H9 (cell line): ENCODE measurements around the gene EFCAB6. TPM values are rescaled to one million over a fixed set of nuclear protein-coding genes. Genes with fewer than 3 reads are reported as not detected.

Experiments
- DNase-seq: peaks from one replicate; pipeline ENCODE4 v3.0.0-alpha.2; 2017
- H2AFZ ChIP-seq: one replicate; pipeline ENCODE4 v1.6.1; 2013; ENCODE audit warnings: mild to moderate bottlenecking, low read length, control low read depth, moderate library complexity
- H2AK5ac ChIP-seq: 2 replicates; pipeline ENCODE4 v1.6.1; 2013; ENCODE audit warnings: low read length, control low read depth, mixed read lengths; ENCODE audit not compliant: insufficient read length
- H2BK120ac ChIP-seq: one replicate; pipeline ENCODE4 v1.6.1; 2013; ENCODE audit warnings: low read depth, mild to moderate bottlenecking, low read length, control low read depth, inconsistent platforms; ENCODE audit not compliant: poor library complexity, severe bottlenecking
- H2BK12ac ChIP-seq: 2 replicates; pipeline ENCODE4 v1.6.1; 2013; ENCODE audit warnings: low read length, control low read depth, mixed read lengths, low read depth; ENCODE audit not compliant: insufficient read length
- H2BK15ac ChIP-seq: 2 replicates; pipeline ENCODE4 v1.6.1; 2013; ENCODE audit warnings: low read depth, low read length, control low read depth
- H2BK20ac ChIP-seq: one replicate; pipeline ENCODE4 v1.6.1; 2013; ENCODE audit warnings: low read depth, mild to moderate bottlenecking, low read length, control low read depth, inconsistent platforms; ENCODE audit not compliant: poor library complexity, severe bottlenecking
- H2BK5ac ChIP-seq: 2 replicates; pipeline ENCODE4 v1.6.1; 2013; ENCODE audit warnings: low read length, control low read depth, mixed read lengths; ENCODE audit not compliant: insufficient read length
- H3K14ac ChIP-seq: 2 replicates; pipeline ENCODE4 v1.6.1; 2013; ENCODE audit warnings: low read length, control low read depth; ENCODE audit not compliant: insufficient read depth
- H3K18ac ChIP-seq: 2 replicates; pipeline ENCODE4 v1.6.1; 2013; ENCODE audit warnings: low read depth, mild to moderate bottlenecking, mixed read lengths, low read length, control low read depth; ENCODE audit not compliant: insufficient read length
- H3K23ac ChIP-seq: 2 replicates; pipeline ENCODE4 v1.6.1; 2013; ENCODE audit warnings: low read length, control low read depth, mixed read lengths, low read depth; ENCODE audit not compliant: insufficient read length
- H3K23me2 ChIP-seq: 2 replicates; pipeline ENCODE4 v1.6.1; 2013; ENCODE audit warnings: low read depth, mild to moderate bottlenecking, mixed read lengths, low read length, control low read depth; ENCODE audit not compliant: insufficient read length, poor library complexity, severe bottlenecking
- H3K27ac ChIP-seq: 2 replicates; pipeline ENCODE4 v1.5.1; 2013; ENCODE audit warnings: low read length, control low read depth, mixed read lengths, low read depth; ENCODE audit not compliant: insufficient read length
- H3K27me3 ChIP-seq: 2 replicates; pipeline ENCODE4 v1.6.1; 2013; ENCODE audit warnings: low read length, control low read depth, inconsistent platforms; ENCODE audit not compliant: insufficient read depth
- H3K4ac ChIP-seq: 2 replicates; pipeline ENCODE4 v1.6.1; 2013; ENCODE audit warnings: low read depth, mild to moderate bottlenecking, control low read depth, inconsistent platforms, low read length, moderate library complexity
- H3K4me1 ChIP-seq: 2 replicates; pipeline ENCODE4 v1.6.1; 2013; ENCODE audit warnings: low read length, control low read depth, inconsistent platforms; ENCODE audit not compliant: insufficient read depth
- H3K4me2 ChIP-seq: 2 replicates; pipeline ENCODE4 v1.6.1; 2013; ENCODE audit warnings: low read length, control low read depth, mixed read lengths; ENCODE audit not compliant: insufficient read length, insufficient read depth
- H3K56ac ChIP-seq: 2 replicates; pipeline ENCODE4 v1.6.1; 2013; ENCODE audit warnings: low read depth, mild to moderate bottlenecking, mixed read lengths, low read length, control low read depth; ENCODE audit not compliant: insufficient read length
- H3K79me1 ChIP-seq: 2 replicates; pipeline ENCODE4 v1.6.1; 2013; ENCODE audit warnings: low read depth, mild to moderate bottlenecking, moderate library complexity, low read length, control low read depth, inconsistent platforms; ENCODE audit not compliant: insufficient read depth, poor library complexity, severe bottlenecking
- H3K79me2 ChIP-seq: 2 replicates; pipeline ENCODE4 v1.6.1; 2013; ENCODE audit warnings: low read length, control low read depth, inconsistent platforms; ENCODE audit not compliant: insufficient read depth
- H3K9ac ChIP-seq: 2 replicates; pipeline ENCODE4 v1.6.1; 2013; ENCODE audit warnings: low read length, control low read depth, mixed read lengths; ENCODE audit not compliant: insufficient read length; ENCODE audit errors: extremely low read depth
- H3K9me3 ChIP-seq: one replicate; pipeline ENCODE4 v1.6.1; 2013; ENCODE audit warnings: low read depth, low read length, inconsistent platforms; ENCODE audit not compliant: control insufficient read depth
- H3T11ph ChIP-seq: one replicate; pipeline ENCODE4 v1.6.1; 2013; ENCODE audit warnings: mild to moderate bottlenecking, low read length, control low read depth, inconsistent platforms
- H4K20me1 ChIP-seq: one replicate; pipeline ENCODE4 v1.6.1; 2013; ENCODE audit not compliant: control insufficient read depth, insufficient read length, insufficient read depth
- H4K5ac ChIP-seq: 2 replicates; pipeline ENCODE4 v1.6.1; 2013; ENCODE audit warnings: low read depth, mild to moderate bottlenecking, mixed read lengths, low read length, control low read depth; ENCODE audit not compliant: insufficient read length
- H4K8ac ChIP-seq: replicated peaks from 2 replicates; pipeline ENCODE4 v1.6.1; 2013; ENCODE audit warnings: low read length, control low read depth, mixed read lengths, low read depth; ENCODE audit not compliant: insufficient read length
- H4K91ac ChIP-seq: 2 replicates; pipeline ENCODE4 v1.6.1; 2013; ENCODE audit warnings: low read depth, mild to moderate bottlenecking, moderate library complexity, mixed read lengths, low read length, control low read depth; ENCODE audit not compliant: insufficient read length
- H3K27ac Mint-ChIP-seq, 3 experiments: 2 replicates in 2 of 3; 3 replicates in 1 of 3; pipeline ENCODE4 v1.8.0; 2020 to 2021; ENCODE audit warnings: mixed read lengths in 3 of 3, mild to moderate bottlenecking in 1 of 3, moderate library complexity in 1 of 3
- H3K27me3 Mint-ChIP-seq: 2 replicates; pipeline ENCODE4 v1.8.0; 2021; ENCODE audit warnings: low read depth, mild to moderate bottlenecking, moderate library complexity, mixed read lengths
- H3K36me3 Mint-ChIP-seq, 3 experiments: 2 replicates in 2 of 3; 3 replicates in 1 of 3; pipeline ENCODE4 v1.8.0; 2020 to 2021; ENCODE audit warnings: low read depth in 3 of 3, mixed read lengths in 3 of 3; ENCODE audit not compliant: insufficient read depth in 1 of 3
- H3K4me1 Mint-ChIP-seq, 2 experiments: 2 replicates each; pipeline ENCODE4 v1.8.0; 2020; ENCODE audit warnings: mixed read lengths in 2 of 2
- H3K4me3 Mint-ChIP-seq, 2 experiments: 2 replicates in 1 of 2; 3 replicates in 1 of 2; pipeline ENCODE4 v1.8.0; 2020 to 2021; ENCODE audit warnings: mild to moderate bottlenecking in 2 of 2, mixed read lengths in 2 of 2, moderate library complexity in 1 of 2
- H3K9me3 Mint-ChIP-seq, 2 experiments: 2 replicates in 1 of 2; 3 replicates in 1 of 2; pipeline ENCODE4 v1.8.0; 2020; ENCODE audit warnings: mild to moderate bottlenecking in 2 of 2, mixed read lengths in 2 of 2, moderate library complexity in 1 of 2
- WGBS: extraction: QIAGEN DNeasy Blood & Tissue Kit; methylation state at CpG from one replicate; pipeline ENCODE4 v1.1.7; 2013; ENCODE audit warnings: missing lambda C conversion rate, low lambda C conversion rate, mixed read lengths; ENCODE audit not compliant: insufficient read length; ENCODE audit errors: extremely low coverage; 5-methylcytosine and 5-hydroxymethylcytosine counted together
- total RNA-seq: library from RNA; stranded (reverse); gene quantifications from 2 replicates; pipeline ENCODE4 v1.2.1, GENCODE V29; 2021
- TF ChIP-seq, protein P1 (sequence below): fragments of 200-600 bp; sonication (generic); conservative IDR thresholded peaks from 3 replicates; pipeline ENCODE4 v1.8.0; 2021; ENCODE audit warnings: antibody characterized with exemption, mild to moderate bottlenecking

Gene EFCAB6
- total RNA-seq, 1 experiment from 2014 or later = 0.31 TPM

DNA sequence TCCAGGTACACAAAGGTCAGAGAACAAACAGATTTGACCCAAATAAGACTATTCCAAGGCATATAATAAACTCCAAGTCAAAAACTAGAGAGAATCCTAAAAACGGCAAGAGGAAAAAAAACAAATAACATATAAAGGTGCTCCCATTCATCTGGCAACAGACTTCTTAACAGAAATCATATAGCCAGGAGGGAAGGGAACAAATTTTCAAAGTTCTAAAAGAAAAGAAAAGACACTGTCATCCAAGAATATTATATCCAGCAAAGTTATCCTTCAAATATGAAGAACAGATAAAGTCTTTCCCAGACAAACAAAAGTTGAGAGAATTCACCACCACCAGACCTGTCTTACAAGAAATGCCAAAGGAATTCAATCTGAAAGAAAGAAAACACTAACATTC is 11.1 kb downstream of the EFCAB6 start:
- Histone ChIP-seq H2BK5ac (no peak overlapping the region), H3K56ac (no peak overlapping the region), H3K79me1 (no peaks in the 10 kb centered on the region), H2BK120ac (no peak overlapping the region), H4K91ac (no peak overlapping the region), H3K9me3 (no peaks in the 10 kb centered on the region), H3T11ph (no peak overlapping the region), H3K14ac (no peak overlapping the region), H3K27me3 (no peaks in the 10 kb centered on the region), H3K27ac (no peak overlapping the region), H3K23me2 (no peaks in the 10 kb centered on the region), H3K23ac (no peak overlapping the region), H3K9ac (no peak overlapping the region), H4K8ac (no peak overlapping the region), H3K4me2 (no peak overlapping the region), H2AK5ac (no peak overlapping the region), H2BK15ac (no peak overlapping the region), H3K79me2 (no peaks in the 10 kb centered on the region), H4K5ac (no peak overlapping the region), H4K20me1 (no peaks in the 10 kb centered on the region), H2BK12ac (no peak overlapping the region), H3K4me1 (peaks cover 2% of the 10 kb centered on the region; the same call in 1 of the 2 replicates), H2BK20ac (no peak overlapping the region), H3K18ac (no peak overlapping the region), H3K4ac (no peak overlapping the region), H2AFZ (no peak overlapping the region)
- H3K4me3 Mint-ChIP-seq = no peak overlapping the region
- no CpG with 5 or more reads among the region's 1 CpG for WGBS
- no peak overlapping the region for H3K27ac Mint-ChIP-seq
- no peak for DNase-seq
- peaks cover 0 to 3% of the 10 kb centered on the region in 2 experiments; a peak in 1 of 4 replicates for H3K4me1 Mint-ChIP-seq
- TF ChIP-seq, protein P1, sequence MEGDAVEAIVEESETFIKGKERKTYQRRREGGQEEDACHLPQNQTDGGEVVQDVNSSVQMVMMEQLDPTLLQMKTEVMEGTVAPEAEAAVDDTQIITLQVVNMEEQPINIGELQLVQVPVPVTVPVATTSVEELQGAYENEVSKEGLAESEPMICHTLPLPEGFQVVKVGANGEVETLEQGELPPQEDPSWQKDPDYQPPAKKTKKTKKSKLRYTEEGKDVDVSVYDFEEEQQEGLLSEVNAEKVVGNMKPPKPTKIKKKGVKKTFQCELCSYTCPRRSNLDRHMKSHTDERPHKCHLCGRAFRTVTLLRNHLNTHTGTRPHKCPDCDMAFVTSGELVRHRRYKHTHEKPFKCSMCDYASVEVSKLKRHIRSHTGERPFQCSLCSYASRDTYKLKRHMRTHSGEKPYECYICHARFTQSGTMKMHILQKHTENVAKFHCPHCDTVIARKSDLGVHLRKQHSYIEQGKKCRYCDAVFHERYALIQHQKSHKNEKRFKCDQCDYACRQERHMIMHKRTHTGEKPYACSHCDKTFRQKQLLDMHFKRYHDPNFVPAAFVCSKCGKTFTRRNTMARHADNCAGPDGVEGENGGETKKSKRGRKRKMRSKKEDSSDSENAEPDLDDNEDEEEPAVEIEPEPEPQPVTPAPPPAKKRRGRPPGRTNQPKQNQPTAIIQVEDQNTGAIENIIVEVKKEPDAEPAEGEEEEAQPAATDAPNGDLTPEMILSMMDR = no peak
- peaks cover 3 to 4% of the 10 kb centered on the region in 2 experiments; a peak in 4 of 5 replicates for H3K9me3 Mint-ChIP-seq
- H3K36me3 Mint-ChIP-seq = no peaks in the 10 kb centered on the region; a peak in 1 of 7 replicates
- peaks cover 24% of the 10 kb centered on the region for H3K27me3 Mint-ChIP-seq
